ENCODE results near the gene NECAB2.
"Not testable (repeated sequence)": the region's sequence is repeated elsewhere in the genome, so short reads cannot be mapped to it uniquely, and the experiment has no call there.

DNA sequence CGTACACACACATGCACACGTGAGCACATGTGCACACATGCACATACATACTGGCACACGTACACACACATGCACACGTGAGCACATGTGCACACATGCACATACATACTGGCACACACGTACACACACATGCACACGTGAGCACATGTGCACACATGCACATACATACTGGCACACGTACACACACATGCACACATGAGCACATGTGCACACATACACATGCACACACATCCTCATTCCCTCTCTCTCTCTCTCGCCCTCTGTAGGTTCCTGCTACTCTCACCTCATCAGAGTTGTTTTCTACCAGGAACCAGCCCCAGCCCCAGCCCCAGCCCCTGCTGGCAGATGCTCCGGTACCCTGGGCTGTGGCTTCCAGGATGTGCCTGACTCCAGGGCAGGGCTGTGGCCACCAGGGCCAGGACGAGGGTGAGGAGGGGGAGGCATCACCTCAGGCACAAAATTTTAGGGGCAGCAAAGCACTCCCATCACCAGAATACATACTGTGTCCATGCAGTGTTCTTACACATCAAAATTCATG, 17.1 kb upstream of the NECAB2 start:
- TF ChIP-seq, protein P1, sequence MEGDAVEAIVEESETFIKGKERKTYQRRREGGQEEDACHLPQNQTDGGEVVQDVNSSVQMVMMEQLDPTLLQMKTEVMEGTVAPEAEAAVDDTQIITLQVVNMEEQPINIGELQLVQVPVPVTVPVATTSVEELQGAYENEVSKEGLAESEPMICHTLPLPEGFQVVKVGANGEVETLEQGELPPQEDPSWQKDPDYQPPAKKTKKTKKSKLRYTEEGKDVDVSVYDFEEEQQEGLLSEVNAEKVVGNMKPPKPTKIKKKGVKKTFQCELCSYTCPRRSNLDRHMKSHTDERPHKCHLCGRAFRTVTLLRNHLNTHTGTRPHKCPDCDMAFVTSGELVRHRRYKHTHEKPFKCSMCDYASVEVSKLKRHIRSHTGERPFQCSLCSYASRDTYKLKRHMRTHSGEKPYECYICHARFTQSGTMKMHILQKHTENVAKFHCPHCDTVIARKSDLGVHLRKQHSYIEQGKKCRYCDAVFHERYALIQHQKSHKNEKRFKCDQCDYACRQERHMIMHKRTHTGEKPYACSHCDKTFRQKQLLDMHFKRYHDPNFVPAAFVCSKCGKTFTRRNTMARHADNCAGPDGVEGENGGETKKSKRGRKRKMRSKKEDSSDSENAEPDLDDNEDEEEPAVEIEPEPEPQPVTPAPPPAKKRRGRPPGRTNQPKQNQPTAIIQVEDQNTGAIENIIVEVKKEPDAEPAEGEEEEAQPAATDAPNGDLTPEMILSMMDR (conservative IDR thresholded peaks at IDR 0.05; ENCODE audit: low read length) = not testable (repeated sequence)
- TF ChIP-seq EZH2phosphoT487 (IDR thresholded peaks at IDR 0.05; ENCODE audit: borderline replicate concordance) = not testable (repeated sequence)
